HG03439 (cell line): ENCODE data around the gene AP4M1.
A peak's percentile ranks its signal among the peaks of the same experiment; 100 is the strongest.
"Not testable (repeated sequence)": the region's sequence is repeated elsewhere in the genome, so short reads cannot be mapped to it uniquely, and the experiment has no call there.

Experiments used
- ATAC-seq: cut with Tn5 transposase; IDR thresholded peaks from one replicate; pipeline ENCODE4 v1.9.1; 2021; ENCODE audit warnings: mild to moderate bottlenecking, moderate library complexity; ENCODE audit not compliant: unreplicated experiment

The AP4M1 gene

DNA sequence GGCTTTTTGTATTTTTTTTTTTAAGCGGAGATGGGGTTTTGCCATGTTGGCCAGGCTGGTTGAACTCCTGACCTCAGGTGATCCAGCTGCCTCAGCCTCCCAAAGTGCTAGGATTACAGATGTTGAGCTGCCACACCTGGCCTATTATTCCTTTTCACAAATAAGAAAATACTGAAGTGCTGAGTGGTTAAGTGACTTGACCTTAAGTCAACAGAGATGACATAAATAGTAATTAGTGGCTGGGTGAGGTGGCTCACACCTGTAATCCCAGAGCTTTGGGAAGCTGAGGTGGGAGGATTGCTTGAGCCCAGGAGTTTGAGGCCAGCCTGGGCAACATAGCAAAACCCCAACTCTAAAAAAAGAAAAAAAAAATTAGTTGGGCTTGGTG, 28.8 kb downstream of the AP4M1 start:
- not testable (repeated sequence) for ATAC-seq

DNA sequence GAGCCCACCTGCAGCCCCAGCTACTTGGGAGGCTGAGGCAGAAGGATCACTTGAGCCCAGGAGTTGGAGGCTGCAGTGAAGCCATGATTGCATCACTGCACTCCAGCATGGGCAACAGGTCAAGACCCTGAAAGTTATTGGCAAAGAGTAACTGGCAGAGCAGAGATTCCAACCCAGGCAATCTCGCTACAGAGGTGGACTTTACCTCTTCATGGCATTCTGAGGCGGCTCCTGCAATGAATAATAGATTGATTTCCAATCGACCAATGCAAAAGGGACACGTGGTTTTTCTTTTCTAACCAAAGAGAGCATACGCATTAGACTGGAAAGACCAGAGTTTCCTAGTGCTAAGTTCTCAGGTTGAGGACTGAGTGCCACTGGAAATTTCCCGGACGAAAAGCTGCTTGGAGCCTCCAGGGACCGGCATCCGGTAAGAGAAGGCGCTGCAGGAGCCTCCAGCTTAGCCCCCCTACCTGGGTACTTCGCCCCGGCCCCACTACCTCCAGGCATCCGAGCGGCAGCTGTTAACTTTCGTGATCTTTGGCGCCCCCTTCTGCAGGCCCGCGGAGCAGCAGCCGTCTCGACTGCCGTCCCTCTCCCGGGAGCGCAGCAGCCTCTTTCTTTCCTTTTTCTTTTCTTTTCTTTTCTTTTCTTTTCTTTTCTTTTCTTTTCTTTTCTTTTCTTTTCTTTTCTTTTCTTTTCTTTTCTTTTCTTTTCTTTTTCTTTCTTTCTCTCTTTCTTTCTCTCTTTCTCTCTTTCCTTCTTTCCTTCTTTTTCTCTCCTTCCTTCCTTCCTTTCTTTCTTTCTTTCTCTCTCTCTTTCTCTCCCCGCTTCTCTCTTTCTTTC, 29.4 kb downstream of the AP4M1 start:
- ATAC-seq = no peak

DNA sequence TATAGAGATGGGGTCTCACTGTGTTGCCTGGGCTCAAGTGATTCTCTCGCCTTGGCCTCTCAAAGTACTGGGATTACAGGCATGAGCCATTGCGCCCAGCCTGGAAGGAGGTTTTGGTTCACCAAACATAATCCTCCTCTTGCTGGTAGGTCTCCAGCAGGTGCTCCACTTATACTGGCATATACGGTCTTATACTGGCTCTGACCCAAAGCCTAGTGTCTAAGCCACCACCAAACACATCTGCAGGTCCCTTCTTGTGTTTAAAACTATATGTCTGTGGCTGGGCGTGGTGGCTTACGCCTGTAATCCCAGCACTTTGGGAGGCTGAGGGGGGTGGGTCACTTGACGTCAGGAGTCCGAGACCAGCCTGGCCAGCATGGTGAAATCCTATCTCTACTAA, 30.7 kb downstream of the AP4M1 start:
- no peak for ATAC-seq

DNA sequence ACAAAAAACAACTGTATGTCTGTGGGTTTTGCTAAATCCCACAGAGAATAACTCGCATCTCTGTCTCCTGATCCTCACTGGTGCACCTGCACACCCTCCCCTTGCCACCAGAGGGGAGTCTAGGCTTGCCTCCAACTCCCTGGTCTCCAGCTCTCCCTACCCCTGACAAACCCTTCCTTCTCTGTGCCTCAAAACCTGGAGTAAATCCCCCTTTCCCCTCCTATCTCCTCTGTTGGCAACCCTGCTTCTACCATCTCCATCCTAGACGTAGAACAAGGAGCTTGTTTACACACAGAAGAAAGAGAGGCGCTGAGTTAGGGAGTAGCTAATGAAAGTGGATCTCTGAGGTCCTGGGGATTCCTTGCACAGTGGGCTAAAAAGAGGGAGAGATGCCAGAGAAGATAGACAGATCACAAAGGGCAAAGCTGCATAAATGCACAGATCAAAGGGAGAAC, 31.3 kb downstream of the AP4M1 start:
- peak; percentile 59 for ATAC-seq

DNA sequence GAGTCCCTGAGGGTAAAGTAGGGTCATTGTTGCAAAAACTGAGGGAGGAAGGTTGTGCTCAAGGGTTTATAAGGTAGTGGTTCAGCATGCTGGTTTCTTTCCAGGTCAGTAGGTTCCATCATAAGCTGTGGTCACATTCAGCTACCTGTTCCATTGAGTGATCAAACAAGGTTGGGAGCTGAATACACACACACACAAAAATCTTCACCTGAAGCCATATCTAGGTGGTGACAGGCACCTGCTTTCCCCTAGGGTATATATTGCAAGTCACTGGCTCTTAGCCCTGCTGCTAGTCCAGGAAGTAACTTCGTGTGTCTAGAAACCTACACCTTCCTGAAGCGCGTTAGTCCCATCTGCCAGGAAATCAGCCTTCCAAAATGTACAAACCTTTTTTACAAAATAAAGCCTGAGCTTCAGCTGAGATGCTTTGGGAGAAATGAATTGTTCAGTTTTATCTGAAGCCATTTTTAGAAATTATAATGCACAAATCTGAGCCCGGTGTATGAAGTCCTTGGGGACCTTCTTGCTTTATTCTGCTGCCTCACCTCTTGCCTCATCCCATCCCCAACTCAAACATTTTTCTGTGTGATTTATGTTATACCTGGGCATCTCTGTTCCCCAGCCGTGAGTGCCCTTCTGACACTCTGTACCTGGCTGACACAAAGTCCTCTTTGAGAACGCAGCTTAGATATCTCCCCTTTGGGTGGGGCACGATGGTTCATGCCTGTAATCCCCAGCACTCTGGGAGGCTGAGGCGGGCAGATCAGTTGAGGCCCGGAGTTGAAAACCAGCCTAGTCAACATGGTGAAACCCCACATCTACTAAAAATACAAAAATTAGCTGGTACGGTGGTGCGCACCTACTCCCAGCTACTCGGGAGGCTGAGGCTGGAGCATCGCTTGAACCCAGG, 36.7 kb downstream of the AP4M1 start:
- ATAC-seq = no peak

DNA sequence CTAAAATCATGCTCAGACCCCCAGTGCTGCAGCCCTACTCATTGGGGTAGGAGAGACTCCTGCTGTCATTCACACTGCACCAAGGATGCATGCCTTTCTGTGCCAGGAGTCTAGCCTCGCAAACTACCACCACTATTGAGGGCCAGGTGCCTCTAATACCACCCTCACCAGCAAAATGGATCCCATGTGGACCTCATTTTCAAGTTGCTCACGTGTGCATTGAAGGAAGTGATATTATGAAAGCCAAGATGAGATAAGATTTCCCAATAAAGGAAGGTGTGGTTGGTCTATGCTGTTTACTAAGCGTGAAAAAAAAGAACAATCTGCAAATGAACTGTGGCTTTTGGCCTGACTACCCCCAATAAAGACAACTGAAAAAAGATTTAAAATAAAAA, 40.1 kb downstream of the AP4M1 start:
- no peak for ATAC-seq

DNA sequence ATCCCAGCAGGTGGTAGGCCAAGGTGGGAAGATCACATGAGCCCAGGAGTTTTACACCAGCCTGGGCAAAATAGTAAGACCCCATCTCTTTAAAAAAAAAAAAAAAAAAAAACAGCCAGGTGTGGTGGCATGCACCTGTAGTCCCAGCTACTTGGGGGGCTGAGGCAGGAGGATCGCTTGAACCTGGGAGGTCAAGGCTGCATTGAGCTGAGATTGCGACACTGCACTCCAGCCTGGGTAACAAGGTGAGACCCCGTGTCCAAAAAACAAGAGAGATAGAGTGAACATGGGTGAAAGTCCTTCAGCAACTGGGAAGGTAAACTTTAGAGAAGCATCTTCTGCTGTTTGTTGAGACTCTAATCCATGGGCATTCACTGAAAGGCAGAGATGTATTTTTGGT, 41.0 kb downstream of the AP4M1 start:
- no peak for ATAC-seq

DNA sequence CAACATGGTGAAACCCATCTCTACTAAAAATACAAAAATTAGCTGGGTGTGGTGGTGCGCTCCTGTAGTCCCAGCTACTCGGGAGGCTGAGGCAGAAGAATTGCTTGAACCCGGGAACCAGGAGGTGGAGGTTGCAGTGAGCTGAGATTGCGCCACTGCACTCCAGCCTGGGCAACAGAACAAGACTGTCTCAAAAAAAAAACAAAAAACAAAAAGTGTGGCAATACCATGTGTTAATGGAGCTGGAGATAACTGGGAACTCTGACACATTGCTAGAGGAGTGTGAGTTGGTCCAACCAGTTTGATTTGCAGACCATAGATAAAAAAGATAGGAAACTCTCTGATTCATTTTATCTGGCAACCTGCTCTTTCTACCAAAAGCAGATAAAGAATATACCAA, 44.9 kb downstream of the AP4M1 start:
- ATAC-seq = not testable (repeated sequence)

DNA sequence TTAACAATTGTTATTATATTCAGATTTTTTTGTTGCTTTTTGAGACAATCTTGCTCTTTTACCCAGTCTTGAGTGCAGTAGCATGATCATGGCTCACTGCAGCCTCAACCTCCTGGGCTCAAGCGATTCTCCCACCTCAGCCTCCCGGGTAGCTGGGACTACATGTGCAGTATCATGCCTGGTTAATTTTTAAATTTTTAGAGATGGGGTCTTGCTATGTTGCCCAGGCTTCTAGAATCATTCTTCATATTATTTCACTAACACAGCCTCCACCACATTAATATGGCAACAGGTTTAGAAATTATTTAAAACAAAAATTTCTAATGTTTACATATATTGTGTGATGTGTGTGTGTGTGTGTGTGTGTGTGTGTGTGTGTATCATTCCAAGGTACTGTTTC, 45.8 kb downstream of the AP4M1 start:
- no peak for ATAC-seq

DNA sequence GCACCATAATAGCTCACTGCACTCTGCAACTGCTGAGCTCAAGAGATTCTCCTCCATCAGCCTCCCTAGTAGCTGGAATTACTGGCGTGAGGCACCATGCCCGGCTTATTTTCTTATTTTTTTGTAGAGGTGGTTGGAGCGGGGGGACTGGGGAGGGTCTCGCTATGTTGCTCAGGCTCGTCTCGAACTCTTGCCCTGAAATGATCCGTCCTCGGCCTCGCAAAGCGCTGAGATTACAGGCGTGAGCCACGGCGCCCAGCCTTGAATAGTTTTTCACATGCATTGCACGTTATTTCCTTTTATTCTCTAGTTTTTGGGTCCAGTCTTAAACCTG, 46.7 kb downstream of the AP4M1 start:
- no peak for ATAC-seq

DNA sequence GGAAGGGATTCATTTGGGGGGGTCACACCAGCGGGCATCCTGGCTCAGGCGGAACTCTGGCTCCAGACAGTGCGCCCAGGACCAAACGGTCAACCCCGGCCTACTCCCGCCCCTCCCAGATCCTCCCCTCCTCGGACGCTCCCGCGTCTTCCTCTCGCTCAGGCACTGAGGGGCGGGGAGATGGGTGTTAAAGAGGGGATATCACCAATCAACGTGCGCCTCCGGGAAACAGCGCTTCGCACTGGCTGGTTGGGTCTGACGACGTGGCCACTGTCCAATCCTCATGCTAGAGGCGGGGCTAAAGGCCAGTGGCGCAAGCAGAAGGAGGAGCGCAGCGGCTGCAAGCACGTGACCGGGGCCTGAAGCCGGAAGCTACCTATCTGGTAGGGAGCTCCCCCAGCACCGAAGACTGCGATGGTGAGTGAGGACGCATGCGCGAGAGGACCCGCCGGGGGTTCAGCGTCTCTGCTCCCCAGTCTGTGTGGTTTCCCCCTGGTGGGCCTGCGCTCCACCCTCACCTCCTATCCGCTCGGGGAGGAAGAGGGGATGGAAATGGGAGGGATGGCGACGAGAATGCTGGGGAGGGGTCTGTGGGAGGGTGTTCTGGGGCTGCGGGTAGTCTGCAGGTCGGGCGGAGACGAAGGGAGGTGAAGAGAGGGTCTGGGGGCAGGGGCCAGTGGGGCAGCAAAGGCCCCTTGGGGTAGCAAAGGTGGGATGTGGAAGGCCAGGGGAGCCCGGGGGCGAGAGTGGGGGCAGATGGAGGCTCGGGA, 47.3 kb downstream of the AP4M1 start, which contains the start of gene LAMTOR4:
LAMTOR4 (plus strand) TSS at position 360 of the 770 bp plus-strand sequence; CDS start at position 415, 55 bp downstream.
- peak; percentile 99 for ATAC-seq

DNA sequence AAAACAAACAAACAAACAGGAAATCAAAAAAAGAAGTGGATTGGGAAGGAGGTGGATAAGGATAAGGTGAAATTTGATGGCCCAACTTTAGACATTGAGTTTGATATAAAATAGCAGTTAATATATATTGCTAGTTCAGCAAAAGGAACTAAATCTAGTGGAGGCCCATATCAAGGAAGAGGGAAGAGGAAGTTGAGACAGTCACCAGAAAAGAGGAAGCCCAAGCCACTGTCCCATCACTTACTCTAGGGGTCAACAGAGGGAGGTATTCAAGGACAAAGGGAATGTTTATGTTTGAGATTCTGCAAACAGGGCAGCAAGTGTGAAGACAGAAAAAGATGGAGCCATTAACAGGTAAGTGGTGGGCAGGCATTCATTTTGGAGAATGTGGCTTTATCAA, 51.0 kb downstream of the AP4M1 start:
- ATAC-seq = no peak

DNA sequence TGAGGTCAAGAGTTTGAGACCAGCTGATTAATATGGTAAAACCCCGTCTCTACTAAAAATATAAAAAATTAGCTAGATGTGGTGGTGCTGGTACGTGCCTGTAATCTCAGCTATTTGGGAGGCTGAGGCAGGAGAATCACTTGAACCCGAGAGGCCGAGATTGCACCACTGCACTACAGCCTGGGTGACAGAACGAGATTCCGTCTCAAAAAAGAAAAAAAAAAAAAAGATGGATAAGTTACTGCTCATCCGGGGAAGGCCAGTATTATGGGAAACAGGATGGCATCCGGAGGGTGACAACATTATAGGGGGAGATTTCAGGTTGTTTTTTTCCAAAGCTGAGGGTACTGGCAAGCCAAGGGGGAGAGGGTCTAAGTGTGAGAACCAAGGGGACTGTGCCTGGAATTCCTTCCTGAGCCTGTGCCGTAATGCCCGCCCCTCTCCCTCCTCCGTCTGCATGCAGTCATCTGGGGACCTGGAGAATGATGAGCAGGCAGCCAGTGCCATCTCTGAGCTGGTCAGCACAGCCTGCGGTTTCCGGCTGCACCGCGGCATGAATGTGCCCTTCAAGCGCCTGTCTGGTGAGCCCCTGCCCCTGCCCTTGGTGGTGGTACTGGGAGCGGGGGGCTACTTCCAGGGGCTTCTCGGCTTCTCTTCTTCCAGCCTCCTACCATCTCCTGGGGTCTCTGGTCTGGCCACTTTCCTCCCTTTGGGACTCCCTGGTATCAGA, 51.7 kb downstream of the AP4M1 start:
- no peak for ATAC-seq

DNA sequence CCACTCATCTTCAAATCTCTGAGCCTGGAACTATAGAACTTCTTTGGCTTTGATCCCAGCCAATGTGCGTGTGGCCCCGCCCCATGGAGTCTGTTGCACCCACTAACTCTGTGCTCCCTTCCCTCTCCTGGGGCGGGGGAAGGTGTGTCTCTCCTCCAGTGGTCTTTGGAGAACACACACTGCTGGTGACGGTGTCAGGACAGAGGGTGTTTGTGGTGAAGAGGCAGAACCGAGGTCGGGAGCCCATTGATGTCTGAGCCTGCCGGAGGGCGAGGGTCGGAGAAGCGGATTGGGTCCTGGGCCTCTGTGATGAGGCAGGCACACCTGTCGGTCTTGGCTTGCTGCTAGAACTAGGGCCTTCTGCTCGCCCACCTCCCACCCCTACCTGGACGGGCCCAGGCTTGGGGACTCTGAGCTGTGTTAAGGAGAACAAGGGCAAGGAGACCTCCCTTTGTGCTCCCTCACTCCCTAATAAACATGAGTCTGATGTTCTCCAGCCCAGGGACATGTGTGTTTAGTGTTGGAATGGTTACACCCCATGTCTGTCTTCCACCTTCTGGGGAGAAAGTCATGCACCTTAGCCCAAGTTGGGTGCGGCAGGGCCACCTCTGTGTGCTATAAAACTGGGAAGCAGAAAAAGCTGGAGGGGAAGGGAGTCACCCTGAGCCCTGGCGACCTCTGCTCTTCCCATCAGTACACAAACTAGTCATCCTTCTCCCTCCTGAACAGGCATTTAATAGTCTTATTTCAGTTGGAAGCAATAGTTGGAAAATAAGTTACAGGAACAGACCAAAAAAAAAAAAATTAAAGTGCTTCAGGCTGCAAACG, 52.5 kb downstream of the AP4M1 start:
- ATAC-seq = no peak

DNA sequence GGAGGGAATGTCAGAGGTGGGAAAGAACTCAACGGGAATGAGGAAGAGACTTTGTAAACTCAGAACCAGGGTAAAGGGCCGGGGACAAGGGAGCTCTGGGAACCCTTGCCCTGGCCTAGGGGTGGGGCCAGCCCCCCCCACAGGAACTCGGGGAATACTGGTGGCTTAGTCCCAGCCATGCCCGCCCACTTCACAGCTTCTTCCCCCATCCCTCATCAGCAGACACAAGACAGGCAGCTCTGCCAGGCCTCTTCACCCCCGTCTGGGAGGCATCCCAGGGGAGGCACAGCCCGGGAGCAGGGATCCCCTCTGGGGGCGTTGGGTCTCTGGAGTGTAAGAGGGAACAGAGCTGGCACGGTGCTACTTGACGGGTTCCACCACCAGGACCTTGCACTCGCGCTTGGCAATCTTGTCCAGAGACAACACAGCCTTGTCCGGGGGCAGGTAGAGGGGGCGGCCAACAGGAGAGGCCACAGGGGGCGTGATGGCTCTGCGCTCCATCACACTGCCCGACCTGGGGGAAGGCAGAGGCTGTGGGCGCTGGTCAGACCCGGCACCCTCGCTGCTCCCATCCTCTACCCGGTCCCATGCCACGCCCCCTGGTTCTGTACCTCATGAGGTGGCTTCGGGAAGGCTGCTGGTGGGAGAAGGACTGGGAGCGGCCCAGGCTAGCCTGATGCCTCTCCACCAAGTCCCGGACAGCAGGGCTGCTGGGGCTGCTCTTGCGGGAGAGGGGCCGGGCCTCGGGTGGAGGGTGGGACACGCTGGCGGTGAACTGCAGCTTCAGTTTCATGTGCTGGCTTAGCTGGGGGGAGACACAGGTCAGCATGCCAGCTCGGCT, 53.4 kb downstream of the AP4M1 start:
- no peak for ATAC-seq

DNA sequence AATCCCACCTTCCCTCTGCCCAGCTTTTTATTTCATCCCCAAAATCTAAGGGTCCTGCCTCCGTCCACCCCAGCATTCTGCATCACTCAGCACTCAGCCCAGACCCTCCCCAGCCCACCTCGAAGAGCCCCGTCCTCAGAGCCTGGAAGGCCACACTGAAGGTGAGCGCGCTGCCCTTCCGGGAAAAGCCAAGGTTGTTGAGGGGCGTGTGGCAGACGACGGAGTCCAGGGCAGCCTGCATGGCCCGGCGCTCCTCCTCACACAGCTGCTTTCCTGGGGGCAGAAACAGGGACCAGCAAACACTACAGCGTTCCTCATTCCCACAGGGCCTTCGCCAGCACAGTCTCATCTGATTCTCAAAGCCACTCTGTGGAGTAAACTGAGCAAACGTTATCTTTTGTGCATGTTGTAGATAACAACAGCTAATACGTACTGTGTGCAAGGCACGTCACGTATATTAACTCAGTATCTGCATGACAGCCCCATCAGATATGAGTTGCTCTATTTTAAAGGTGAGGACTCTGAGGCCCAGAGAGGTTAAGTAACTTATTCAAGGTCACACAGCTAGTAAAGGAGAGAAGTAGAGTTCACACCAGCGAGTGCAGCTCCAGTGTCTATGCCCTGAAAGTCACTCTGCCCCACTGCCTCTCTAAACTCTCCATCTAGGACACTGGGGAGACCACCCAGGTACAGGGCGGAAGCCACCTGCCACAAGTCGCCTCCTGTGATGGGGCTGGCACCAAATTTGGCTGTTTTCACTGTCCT, 54.3 kb downstream of the AP4M1 start:
- ATAC-seq = no peak

DNA sequence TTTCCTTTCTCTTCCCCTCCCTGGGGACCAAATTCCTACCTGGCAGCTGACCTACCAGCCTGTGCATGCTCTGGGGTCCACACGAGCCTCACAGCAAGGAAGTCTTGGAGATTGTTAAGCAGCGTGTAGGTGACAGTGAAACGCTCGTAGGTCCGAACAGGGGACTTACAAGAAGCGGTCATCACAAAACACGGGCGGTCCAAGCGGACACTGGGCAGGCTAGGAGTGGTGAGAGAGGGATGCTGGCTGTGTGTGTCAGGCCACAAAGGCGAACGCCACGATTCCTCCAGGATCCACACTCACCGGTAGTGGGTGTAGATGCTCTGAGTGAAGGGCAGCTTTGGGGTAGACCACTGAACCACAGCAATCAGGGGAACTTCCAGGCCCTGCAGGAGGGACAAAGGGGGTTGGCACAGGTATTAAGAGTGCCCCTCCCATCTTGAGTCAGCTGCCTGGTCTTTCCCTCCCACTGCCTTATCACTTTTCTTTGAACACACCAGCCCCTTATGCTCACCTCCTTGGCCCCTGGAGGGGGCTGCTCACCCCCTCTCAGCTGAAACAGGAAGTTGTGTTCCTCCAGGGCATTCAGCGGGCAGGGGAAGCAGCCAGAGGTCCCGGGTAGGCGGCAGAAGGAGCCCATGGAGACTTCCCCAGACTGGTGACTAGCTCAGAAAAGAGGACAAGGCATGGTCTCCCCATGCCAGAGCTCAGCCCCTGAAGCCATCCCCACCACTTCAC, 55.1 kb downstream of the AP4M1 start:
- ATAC-seq = no peak

DNA sequence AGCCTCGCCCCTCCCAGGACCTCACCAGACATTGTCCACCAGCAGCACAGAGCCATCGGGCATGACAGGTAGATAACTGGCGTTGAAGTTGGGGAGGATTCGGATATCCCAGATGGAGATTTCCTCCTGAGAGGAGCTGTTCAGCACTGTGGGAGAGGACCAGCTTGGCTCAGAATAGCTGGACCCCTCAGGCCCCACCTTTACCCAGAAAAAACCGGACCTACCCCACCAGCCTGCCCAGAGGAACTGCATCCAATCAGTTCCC, 55.6 kb downstream of the AP4M1 start:
- no peak for ATAC-seq
